Endothelial cell of umbilical vein (primary cell): ENCODE results near the gene KYNU.
"Not testable (repeated sequence)": the region's sequence is repeated elsewhere in the genome, so short reads cannot be mapped to it uniquely, and the experiment has no call there.

Experiments
- CTCF ChIP-seq, 2 donors: IDR thresholded peaks; 1 replicate in 1 of 2; 2 replicates in 1 of 2; pipeline ENCODE4 v1.5.1; 2011; ENCODE audit warnings: low read length in 2 of 2, mild to moderate bottlenecking in 2 of 2, moderate library complexity in 2 of 2, control low read depth in 1 of 2, inconsistent platforms in 1 of 2, low read depth in 1 of 2; ENCODE audit not compliant: insufficient read depth in 1 of 2; ENCODE audit errors: extremely low read depth in 1 of 2
- POLR2AphosphoS5 ChIP-seq: IDR thresholded peaks from 2 replicates; pipeline ENCODE4 v1.6.1; 2012; ENCODE audit warnings: low read depth, mild to moderate bottlenecking, control low read depth, low read length, moderate library complexity; ENCODE audit not compliant: insufficient read depth

GRCh38 chr2:143074913-143075312, 197.4 kb downstream of the KYNU start:
- not testable (repeated sequence) for TF ChIP-seq POLR2AphosphoS5; CTCF (IDR thresholded peaks at IDR 0.05; ENCODE audit: extremely low read depth in 1 of 2, insufficient read depth in 1 of 2, low read depth in 1 of 2, low read length in 2 of 2)
